ENCODE data around the gene AQP2.

Gene AQP2

DNA sequence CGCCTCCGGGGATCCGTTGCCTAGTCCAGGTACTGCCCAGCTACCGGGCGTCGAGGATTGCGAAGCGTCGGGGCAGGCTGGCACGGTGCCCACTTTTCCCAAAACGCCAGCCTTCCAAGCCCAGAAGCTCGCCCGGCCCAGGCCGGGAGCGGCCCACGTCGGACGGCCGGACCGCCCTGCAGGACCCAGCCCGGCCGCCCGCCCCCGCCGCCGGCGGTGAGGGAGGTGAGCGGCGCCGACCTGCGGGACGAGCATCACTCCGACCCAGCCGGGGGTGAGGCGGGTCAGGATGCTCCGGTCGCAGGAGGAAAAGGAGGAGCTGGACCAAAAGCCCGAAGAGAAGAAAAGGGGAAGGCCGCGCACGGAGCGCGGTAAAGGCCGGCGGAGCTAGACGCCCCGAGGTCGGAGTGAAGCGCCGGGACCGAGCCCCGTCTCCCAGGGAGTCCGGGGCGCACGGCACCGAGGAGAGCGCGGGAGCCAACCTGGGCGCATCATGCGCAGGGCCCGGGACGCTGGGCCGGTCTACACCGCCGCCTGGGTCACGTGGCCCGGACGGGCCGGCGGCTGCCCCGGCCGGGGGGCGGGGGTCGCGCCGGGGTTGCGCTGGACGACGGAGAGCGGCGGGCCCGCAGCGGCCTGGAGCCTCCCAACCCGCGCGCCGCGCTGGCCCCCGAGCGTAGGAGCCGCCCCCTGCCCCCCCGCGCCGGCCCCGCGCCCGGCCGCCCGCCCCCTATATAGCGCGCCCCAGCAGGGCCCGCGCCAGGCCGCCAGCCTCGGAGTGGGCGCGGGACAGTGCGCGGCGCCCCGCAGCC, 10.8 kb downstream of the AQP2 start, which contains the start of gene AQP5:
Gene AQP5, plus strand, starts transcription at position 762 of the 812 bp plus-strand sequence. CDS start 146 bp downstream, outside the sequence.
- Histone ChIP-seq H3K4me3 (ENCODE audit: low read depth, low read length) (peak within 1 kb of the TSS; percentile 35), H2BK120ac (ENCODE audit: insufficient read depth, low read length, poor library complexity) (no peak within 1 kb of the TSS), H3K14ac (ENCODE audit: low read length) (no peak within 1 kb of the TSS), H2AFZ (ENCODE audit: insufficient read depth, low read length, poor library complexity) (no peak within 1 kb of the TSS), H3K18ac (ENCODE audit: low read length) (no peak within 1 kb of the TSS), H3K23ac (ENCODE audit: low read length) (no peak within 1 kb of the TSS), H3K36me3 (ENCODE audit: control insufficient read depth in 1 of 2, insufficient read depth in 2 of 2, low read length in 2 of 2) (no peaks in the 10 kb centered on the region), H3K4me2 (ENCODE audit: low read length) (peak within 1 kb of the TSS; percentile 60), H4K91ac (ENCODE audit: low read depth, low read length) (no peak within 1 kb of the TSS), H3K4ac (ENCODE audit: low read depth, low read length) (no peak within 1 kb of the TSS), H3K27me3 (ENCODE audit: insufficient read depth, low read length) (peaks cover 63% of the 10 kb centered on the region), H3K79me2 (ENCODE audit: control insufficient read depth, insufficient read depth, low read length, poor library complexity) (no peaks in the 10 kb centered on the region), H4K8ac (ENCODE audit: low read depth, low read length) (no peak within 1 kb of the TSS), H3K9me3 (ENCODE audit: insufficient read depth, low read depth, low read length) (peaks cover 2% of the 10 kb centered on the region), H2BK12ac (ENCODE audit: low read length) (no peak within 1 kb of the TSS), H3K9ac (ENCODE audit: low read length) (no peak within 1 kb of the TSS), H4K12ac (ENCODE audit: low read depth, low read length) (no peak within 1 kb of the TSS), H2BK5ac (ENCODE audit: low read depth, low read length, poor library complexity) (no peak within 1 kb of the TSS), H3K79me1 (ENCODE audit: low read length) (no peaks in the 10 kb centered on the region), H2AK5ac (ENCODE audit: low read length) (no peak within 1 kb of the TSS), H3K27ac (ENCODE audit: low read depth, low read length) (no peak within 1 kb of the TSS), H3K4me1 (ENCODE audit: control insufficient read depth in 1 of 2, insufficient read depth in 2 of 2, low read length in 2 of 2) (no peaks in the 10 kb centered on the region)
- DNase-seq: peak in 1 of 2 donors; percentile 7
- WGBS (ENCODE audit: extremely low coverage, insufficient coverage, insufficient read length): no CpG with 5 or more reads among the region's 111 CpGs

- H4K91ac ChIP-seq (ENCODE audit: low read depth, low read length): no peak overlapping the region
- H2BK120ac ChIP-seq (ENCODE audit: insufficient read depth, low read length, poor library complexity): no peak overlapping the region
- no peak overlapping the region for H3K18ac ChIP-seq (ENCODE audit: low read length)
- H2AFZ ChIP-seq (ENCODE audit: insufficient read depth, low read length, poor library complexity): no peak overlapping the region
- no peak overlapping the region for H4K8ac ChIP-seq (ENCODE audit: low read depth, low read length)
- H3K79me2 ChIP-seq (ENCODE audit: control insufficient read depth, insufficient read depth, low read length, poor library complexity): no peaks in the 10 kb centered on the region
- no peak overlapping the region for H3K27ac ChIP-seq (ENCODE audit: low read depth, low read length)
- peaks cover 59% of the 10 kb centered on the region for H3K27me3 ChIP-seq (ENCODE audit: insufficient read depth, low read length)
- no peak overlapping the region for H2BK5ac ChIP-seq (ENCODE audit: low read depth, low read length, poor library complexity)
- no peak overlapping the region for H3K4ac ChIP-seq (ENCODE audit: low read depth, low read length)
- no peak for DNase-seq
- H3K9ac ChIP-seq (ENCODE audit: low read length): no peak overlapping the region
- no peak overlapping the region for H3K23ac ChIP-seq (ENCODE audit: low read length)
- H3K9me3 ChIP-seq (ENCODE audit: insufficient read depth, low read depth, low read length): peaks cover 2% of the 10 kb centered on the region
- H3K79me1 ChIP-seq (ENCODE audit: low read length): no peaks in the 10 kb centered on the region
- H2AK5ac ChIP-seq (ENCODE audit: low read length): no peak overlapping the region
- H3K14ac ChIP-seq (ENCODE audit: low read length): no peak overlapping the region
- no peak overlapping the region for H3K4me3 ChIP-seq (ENCODE audit: low read depth, low read length)
- no peaks in the 10 kb centered on the region for H3K36me3 ChIP-seq (ENCODE audit: control insufficient read depth in 1 of 2, insufficient read depth in 2 of 2, low read length in 2 of 2)
- peak overlapping the region; percentile 38 for H3K4me2 ChIP-seq (ENCODE audit: low read length)
- WGBS (ENCODE audit: extremely low coverage, insufficient coverage, insufficient read length): no CpG with 5 or more reads among the region's 37 CpGs
- H4K12ac ChIP-seq (ENCODE audit: low read depth, low read length): no peak overlapping the region
- no peak overlapping the region for H2BK12ac ChIP-seq (ENCODE audit: low read length)
- H3K4me1 ChIP-seq (ENCODE audit: control insufficient read depth in 1 of 2, insufficient read depth in 2 of 2, low read length in 2 of 2): peaks cover 1% of the 10 kb centered on the region in 2 experiments
Measured at GRCh38 chr12:49961993-49962764, 11.6 kb downstream of the AQP2 start.

DNA sequence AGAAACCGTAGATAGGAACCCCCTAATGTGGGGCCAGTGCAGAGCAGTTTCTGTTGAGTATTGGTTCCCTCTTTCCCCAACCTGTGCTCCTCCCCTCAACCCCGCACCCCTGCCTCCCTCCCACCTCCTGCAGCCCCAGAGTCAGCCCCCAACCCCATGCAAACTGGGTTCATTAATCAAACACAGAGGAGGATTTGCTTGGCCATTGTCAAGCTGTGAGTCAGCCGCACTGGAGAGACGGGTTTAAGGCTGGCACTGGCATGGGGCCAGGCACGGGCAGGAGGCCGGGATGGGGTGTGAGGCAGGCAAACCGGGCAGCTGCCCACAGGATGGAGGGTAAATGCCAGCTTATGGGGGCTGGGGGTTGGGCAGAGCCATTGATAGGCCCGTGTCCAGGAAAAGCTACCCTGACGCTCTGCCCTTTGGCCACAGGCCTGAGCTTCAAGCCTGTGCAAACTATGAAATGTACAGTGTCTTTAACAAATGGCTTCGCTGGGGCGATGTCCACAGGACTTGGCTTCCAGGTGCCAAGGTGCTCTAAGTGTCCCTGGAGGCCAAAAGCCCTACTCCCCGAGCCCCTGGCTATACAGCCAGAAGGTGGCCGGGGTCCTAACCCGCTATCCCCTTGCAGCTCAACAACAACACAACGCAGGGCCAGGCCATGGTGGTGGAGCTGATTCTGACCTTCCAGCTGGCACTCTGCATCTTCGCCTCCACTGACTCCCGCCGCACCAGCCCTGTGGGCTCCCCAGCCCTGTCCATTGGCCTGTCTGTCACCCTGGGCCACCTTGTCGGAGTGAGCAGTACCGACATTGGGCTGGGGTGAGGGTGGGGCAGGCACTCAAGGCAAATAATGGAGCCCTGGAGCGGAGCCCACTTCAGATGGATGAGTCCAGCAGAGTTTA, 12.6 kb downstream of the AQP2 start:
- Histone ChIP-seq H3K14ac (ENCODE audit: low read length) (no peak overlapping the region), H3K27ac (ENCODE audit: low read depth, low read length) (no peak overlapping the region), H2AFZ (ENCODE audit: insufficient read depth, low read length, poor library complexity) (no peak overlapping the region), H3K4me1 (ENCODE audit: control insufficient read depth in 1 of 2, insufficient read depth in 2 of 2, low read length in 2 of 2) (peaks cover 3 to 7% of the 10 kb centered on the region in 2 experiments), H2BK120ac (ENCODE audit: insufficient read depth, low read length, poor library complexity) (no peak overlapping the region), H4K8ac (ENCODE audit: low read depth, low read length) (no peak overlapping the region), H3K4me2 (ENCODE audit: low read length) (no peak overlapping the region), H3K36me3 (ENCODE audit: control insufficient read depth in 1 of 2, insufficient read depth in 2 of 2, low read length in 2 of 2) (no peaks in the 10 kb centered on the region), H3K9ac (ENCODE audit: low read length) (no peak overlapping the region), H2BK5ac (ENCODE audit: low read depth, low read length, poor library complexity) (no peak overlapping the region), H2BK12ac (ENCODE audit: low read length) (no peak overlapping the region), H3K4me3 (ENCODE audit: low read depth, low read length) (no peak overlapping the region), H3K23ac (ENCODE audit: low read length) (no peak overlapping the region), H4K91ac (ENCODE audit: low read depth, low read length) (no peak overlapping the region), H3K18ac (ENCODE audit: low read length) (no peak overlapping the region), H3K4ac (ENCODE audit: low read depth, low read length) (no peak overlapping the region), H2AK5ac (ENCODE audit: low read length) (no peak overlapping the region), H3K79me1 (ENCODE audit: low read length) (no peaks in the 10 kb centered on the region), H3K27me3 (ENCODE audit: insufficient read depth, low read length) (peaks cover 56% of the 10 kb centered on the region), H3K79me2 (ENCODE audit: control insufficient read depth, insufficient read depth, low read length, poor library complexity) (no peaks in the 10 kb centered on the region), H4K12ac (ENCODE audit: low read depth, low read length) (no peak overlapping the region), H3K9me3 (ENCODE audit: insufficient read depth, low read depth, low read length) (peaks cover 2% of the 10 kb centered on the region)
- WGBS (ENCODE audit: extremely low coverage, insufficient coverage, insufficient read length): no CpG with 5 or more reads among the region's 21 CpGs
- no peak for DNase-seq

All from trophoblast cell (in vitro differentiated cells and primary cell).